ENCODE measurements around the gene BRD3.

- TF ChIP-seq POLR2A (IDR thresholded peaks at IDR 0.05), result no peak
- TF ChIP-seq CTCF (IDR thresholded peaks at IDR 0.05), result no peak
Measured at GRCh38 chr9:133997584-133997983, 70.2 kb downstream of the BRD3 start.

Data from testis (tissue), 2 donors.